NB4 (cell line): ENCODE data around the gene ACY1.

Experiments used
- POLR2A ChIP-seq: IDR thresholded peaks from 2 replicates; pipeline ENCODE4 v1.6.1; 2011; ENCODE audit warnings: mild to moderate bottlenecking; ENCODE audit not compliant: insufficient read length; ENCODE audit errors: extremely low read depth
- TF ChIP-seq, protein P1 (sequence below): IDR thresholded peaks from one replicate; pipeline ENCODE4 v1.5.1; 2012; ENCODE audit warnings: low read depth, low read length
- TF ChIP-seq, protein P2 (sequence below): IDR thresholded peaks from 2 replicates; pipeline ENCODE4 v1.6.1; 2011; ENCODE audit warnings: low read depth, low read length

DNA sequence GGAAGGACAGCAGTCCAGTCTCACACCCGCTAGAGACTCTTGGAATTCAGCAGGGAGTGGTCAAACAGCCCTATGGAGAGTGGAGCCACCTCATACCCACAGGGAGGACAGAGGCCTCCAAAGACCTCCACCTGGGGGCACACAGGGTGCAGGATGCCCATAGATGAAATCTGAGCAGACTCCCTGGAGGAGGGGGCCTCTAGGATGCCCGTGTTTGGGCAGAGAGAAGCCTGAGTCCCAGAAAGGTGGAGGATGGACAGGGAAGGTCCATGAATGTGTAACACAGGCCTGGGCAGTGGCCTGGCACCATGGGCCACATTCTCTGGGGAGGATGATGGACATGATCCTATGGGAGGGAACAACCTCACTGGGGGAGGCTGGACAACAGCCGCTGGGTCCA, 51.3 kb downstream of the ACY1 start:
- TF ChIP-seq, protein P1, sequence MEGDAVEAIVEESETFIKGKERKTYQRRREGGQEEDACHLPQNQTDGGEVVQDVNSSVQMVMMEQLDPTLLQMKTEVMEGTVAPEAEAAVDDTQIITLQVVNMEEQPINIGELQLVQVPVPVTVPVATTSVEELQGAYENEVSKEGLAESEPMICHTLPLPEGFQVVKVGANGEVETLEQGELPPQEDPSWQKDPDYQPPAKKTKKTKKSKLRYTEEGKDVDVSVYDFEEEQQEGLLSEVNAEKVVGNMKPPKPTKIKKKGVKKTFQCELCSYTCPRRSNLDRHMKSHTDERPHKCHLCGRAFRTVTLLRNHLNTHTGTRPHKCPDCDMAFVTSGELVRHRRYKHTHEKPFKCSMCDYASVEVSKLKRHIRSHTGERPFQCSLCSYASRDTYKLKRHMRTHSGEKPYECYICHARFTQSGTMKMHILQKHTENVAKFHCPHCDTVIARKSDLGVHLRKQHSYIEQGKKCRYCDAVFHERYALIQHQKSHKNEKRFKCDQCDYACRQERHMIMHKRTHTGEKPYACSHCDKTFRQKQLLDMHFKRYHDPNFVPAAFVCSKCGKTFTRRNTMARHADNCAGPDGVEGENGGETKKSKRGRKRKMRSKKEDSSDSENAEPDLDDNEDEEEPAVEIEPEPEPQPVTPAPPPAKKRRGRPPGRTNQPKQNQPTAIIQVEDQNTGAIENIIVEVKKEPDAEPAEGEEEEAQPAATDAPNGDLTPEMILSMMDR = no peak
- TF ChIP-seq, protein P2, sequence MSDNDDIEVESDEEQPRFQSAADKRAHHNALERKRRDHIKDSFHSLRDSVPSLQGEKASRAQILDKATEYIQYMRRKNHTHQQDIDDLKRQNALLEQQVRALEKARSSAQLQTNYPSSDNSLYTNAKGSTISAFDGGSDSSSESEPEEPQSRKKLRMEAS = no peak
- no peak for TF ChIP-seq POLR2A
